HUDEP-2 (cell line): ENCODE data around the gene GPR183.
A peak's percentile ranks its signal among the peaks of the same experiment; 100 is the strongest.

Source experiments
- DNase-seq, 76 experiments: peaks; one replicate each; lab custom pipeline; 2025; ENCODE audit not compliant: unreplicated experiment in 76 of 76; lab: John Stamatoyannopoulos, UW

Gene GPR183

GRCh38 chr13:99297331-99297730, 9.9 kb downstream of the GPR183 start:
- no peak for DNase-seq

- DNase-seq, result no peak
Measured at GRCh38 chr13:99296398-99296797, 10.8 kb downstream of the GPR183 start.

- DNase-seq, result no peak
Measured at GRCh38 chr13:99295488-99296252, 11.5 kb downstream of the GPR183 start.

GRCh38 chr13:99294958-99295357, 12.2 kb downstream of the GPR183 start:
- DNase-seq, result no peak

GRCh38 chr13:99294198-99294597, 13.0 kb downstream of the GPR183 start:
- no peak for DNase-seq

GRCh38 chr13:99293178-99293577, 14.0 kb downstream of the GPR183 start:
- DNase-seq, result no peak

GRCh38 chr13:99290894-99291293, 16.3 kb downstream of the GPR183 start:
- DNase-seq, result no peak

- DNase-seq, result no peak
Measured at GRCh38 chr13:99289674-99290337, 17.4 kb downstream of the GPR183 start.

- DNase-seq, result no peak
Measured at GRCh38 chr13:99289271-99289670, 17.9 kb downstream of the GPR183 start.

GRCh38 chr13:99288089-99288488, 19.1 kb downstream of the GPR183 start:
- DNase-seq, result no peak

- DNase-seq, result no peak
Measured at GRCh38 chr13:99287551-99287950, 19.6 kb downstream of the GPR183 start.

- DNase-seq, result no peak
Measured at GRCh38 chr13:99285432-99286182, 21.6 kb downstream of the GPR183 start.

- DNase-seq, result no peak
Measured at GRCh38 chr13:99282264-99283231, 24.7 kb downstream of the GPR183 start.

GRCh38 chr13:99281811-99282263, 25.4 kb downstream of the GPR183 start:
- peak in 3 of 76 experiments; percentile 5 to 39 (median 6) for DNase-seq

- no peak for DNase-seq
Measured at GRCh38 chr13:99280166-99280565, 27.0 kb downstream of the GPR183 start.

- DNase-seq, result no peak
Measured at GRCh38 chr13:99279637-99280036, 27.6 kb downstream of the GPR183 start.

- no peak for DNase-seq
Measured at GRCh38 chr13:99278843-99279242, 28.4 kb downstream of the GPR183 start.

- DNase-seq, result no peak
Measured at GRCh38 chr13:99278200-99278599, 29.0 kb downstream of the GPR183 start.

GRCh38 chr13:99277629-99278028, 29.6 kb downstream of the GPR183 start:
- no peak for DNase-seq

GRCh38 chr13:99276706-99277105, 30.5 kb downstream of the GPR183 start:
- DNase-seq, result no peak
